Lower lobe of right lung (tissue), 2 donors: ENCODE measurements around the gene MPV17L2. TPM values are rescaled to one million over a fixed set of nuclear protein-coding genes. Genes with fewer than 3 reads are reported as not detected.

ENCODE experiments used
- ATAC-seq, 2 donors: fragments of 200-7000 bp; cut with Tn5 transposase; one replicate each; pipeline ENCODE4 v1.9.1; 2020 to 2022; ENCODE audit warnings: mild to moderate bottlenecking in 2 of 2, moderate library complexity in 2 of 2
- DNase-seq: peaks from one replicate; pipeline ENCODE4 v3.0.0-alpha.2; 2020
- H3K27ac ChIP-seq: fragments of 200-600 bp; one replicate; pipeline ENCODE4 v1.8.0; 2022
- H3K27me3 ChIP-seq: fragments of 200-600 bp; one replicate; pipeline ENCODE4 v1.8.0; 2022; ENCODE audit warnings: low read depth
- H3K36me3 ChIP-seq: fragments of 200-600 bp; one replicate; pipeline ENCODE4 v1.8.0; 2022; ENCODE audit warnings: mild to moderate bottlenecking
- H3K4me1 ChIP-seq: fragments of 200-600 bp; one replicate; pipeline ENCODE4 v1.8.0; 2022
- H3K4me3 ChIP-seq: fragments of 200-600 bp; one replicate; pipeline ENCODE4 v1.8.0; 2022; ENCODE audit warnings: mild to moderate bottlenecking
- H3K9me3 ChIP-seq: fragments of 200-600 bp; one replicate; pipeline ENCODE4 v1.8.0; 2022
- intact Hi-C: fragments of 100-400 bp; cut with DNase I; formaldehyde crosslinking; loops from one replicate; pipeline ENCODE4 v1.11.0; 2022
- total RNA-seq: library from RNA; stranded (reverse); fragmentation: NEBNext Ultra II Directional; extraction: Animal tissue kit (Norgen Biotek cat#: 25700); gene quantifications from one replicate; pipeline ENCODE4 v1.2.1, GENCODE V29; 2021
- TF ChIP-seq, protein P1 (sequence below): fragments of 200-600 bp; IDR thresholded peaks from one replicate; pipeline ENCODE4 v1.8.0; 2022; ENCODE audit warnings: antibody characterized with exemption, mild to moderate bottlenecking
- donor health status: DM: no; HTN: yes; CAD: no; lungs with severe emphysema.

MPV17L2 gene
- total RNA-seq, 1 donor from 2014 or later: 6.6 TPM

DNA sequence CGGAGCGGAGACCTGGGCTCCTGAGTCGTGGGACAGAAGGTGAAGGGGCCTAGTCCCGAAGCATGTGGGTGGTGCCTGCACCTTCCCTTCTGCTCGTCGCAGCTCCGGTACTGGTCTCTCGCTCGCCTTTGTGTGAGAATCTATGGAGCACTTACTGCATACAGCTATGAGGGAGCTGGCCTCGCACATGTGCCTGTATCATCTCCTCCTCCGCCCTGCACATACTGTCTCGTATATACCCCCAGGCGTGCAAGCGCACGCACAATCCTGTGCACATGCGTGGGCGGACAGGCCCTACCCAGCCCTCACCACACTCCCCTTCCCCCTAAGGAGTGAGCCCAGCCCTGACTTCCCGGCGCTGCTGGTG, 31.4 kb upstream of the MPV17L2 start:
- TF ChIP-seq, protein P1, sequence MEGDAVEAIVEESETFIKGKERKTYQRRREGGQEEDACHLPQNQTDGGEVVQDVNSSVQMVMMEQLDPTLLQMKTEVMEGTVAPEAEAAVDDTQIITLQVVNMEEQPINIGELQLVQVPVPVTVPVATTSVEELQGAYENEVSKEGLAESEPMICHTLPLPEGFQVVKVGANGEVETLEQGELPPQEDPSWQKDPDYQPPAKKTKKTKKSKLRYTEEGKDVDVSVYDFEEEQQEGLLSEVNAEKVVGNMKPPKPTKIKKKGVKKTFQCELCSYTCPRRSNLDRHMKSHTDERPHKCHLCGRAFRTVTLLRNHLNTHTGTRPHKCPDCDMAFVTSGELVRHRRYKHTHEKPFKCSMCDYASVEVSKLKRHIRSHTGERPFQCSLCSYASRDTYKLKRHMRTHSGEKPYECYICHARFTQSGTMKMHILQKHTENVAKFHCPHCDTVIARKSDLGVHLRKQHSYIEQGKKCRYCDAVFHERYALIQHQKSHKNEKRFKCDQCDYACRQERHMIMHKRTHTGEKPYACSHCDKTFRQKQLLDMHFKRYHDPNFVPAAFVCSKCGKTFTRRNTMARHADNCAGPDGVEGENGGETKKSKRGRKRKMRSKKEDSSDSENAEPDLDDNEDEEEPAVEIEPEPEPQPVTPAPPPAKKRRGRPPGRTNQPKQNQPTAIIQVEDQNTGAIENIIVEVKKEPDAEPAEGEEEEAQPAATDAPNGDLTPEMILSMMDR: peak; percentile 32
- Histone ChIP-seq H3K9me3 (no peaks in the 10 kb centered on the region), H3K27ac (no peak overlapping the region), H3K4me1 (peaks cover 28% of the 10 kb centered on the region), H3K27me3 (no peaks in the 10 kb centered on the region), H3K4me3 (peak overlapping the region; percentile 49), H3K36me3 (peaks cover 47% of the 10 kb centered on the region)
- DNase-seq (no peak), ATAC-seq (peak in 1 of 2 donors; percentile 3)
- intact Hi-C loops: no loop called here

DNA sequence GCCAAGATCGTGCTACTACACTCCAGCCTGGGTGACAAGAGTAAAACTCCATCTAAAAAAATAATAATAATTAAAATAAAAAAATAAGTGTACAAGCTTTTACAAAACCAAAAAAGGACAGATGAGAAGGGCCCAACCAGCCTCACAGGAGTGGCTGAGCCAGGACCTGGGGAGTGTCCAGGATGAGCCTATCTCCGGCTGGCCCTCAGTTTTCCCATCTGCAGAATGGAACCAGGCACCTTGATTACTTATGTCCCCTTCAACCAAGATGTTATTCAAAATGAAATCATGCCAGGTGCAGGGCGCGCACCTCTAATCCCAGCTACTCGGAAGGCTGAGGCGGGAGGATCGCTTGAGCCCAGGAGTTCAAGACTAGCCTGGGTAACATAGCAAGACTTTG, 28.9 kb upstream of the MPV17L2 start:
- Histone ChIP-seq H3K27me3 (no peaks in the 10 kb centered on the region), H3K4me3 (no peak overlapping the region), H3K27ac (no peak overlapping the region), H3K4me1 (peaks cover 13% of the 10 kb centered on the region), H3K9me3 (no peaks in the 10 kb centered on the region), H3K36me3 (peaks cover 72% of the 10 kb centered on the region)
- intact Hi-C loops: no loop called here
- TF ChIP-seq, protein P1: no peak
- no peak for DNase-seq
- no peak for ATAC-seq

DNA sequence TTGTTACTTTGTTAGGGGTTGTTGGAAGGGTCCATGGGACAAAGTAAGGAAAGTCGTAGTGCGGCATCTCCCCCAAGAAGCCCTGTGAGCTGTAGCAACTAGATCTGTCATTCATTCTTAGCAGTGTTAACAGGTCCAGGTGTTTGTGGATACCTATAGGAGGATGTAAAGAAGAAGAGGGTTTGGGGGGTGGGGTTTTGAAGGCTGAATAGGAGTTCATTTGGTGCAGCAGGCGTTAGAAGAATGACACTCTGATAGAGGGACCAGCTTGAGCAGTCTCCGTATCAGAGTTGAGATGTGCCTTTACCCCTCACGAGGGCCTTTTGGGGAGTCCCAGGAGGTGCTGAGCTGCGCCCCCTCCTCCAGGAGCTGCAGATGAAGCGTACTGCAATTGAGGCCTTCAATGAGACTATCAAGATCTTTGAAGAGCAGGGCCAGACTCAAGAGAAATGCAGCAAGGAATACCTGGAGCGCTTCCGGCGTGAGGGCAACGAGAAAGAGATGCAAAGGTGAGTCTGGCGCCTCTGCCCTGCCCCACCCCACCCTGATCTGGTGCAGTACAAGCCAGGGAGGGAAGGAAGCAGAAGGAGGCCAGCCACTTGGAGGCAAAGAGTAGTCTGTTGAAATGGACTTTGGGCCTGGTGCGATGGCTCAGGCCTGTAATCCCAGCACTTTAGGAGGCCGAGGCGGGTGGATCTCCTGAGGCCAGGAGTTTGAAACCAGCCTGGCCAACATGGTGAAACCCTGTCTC, 27.0 kb upstream of the MPV17L2 start:
- intact Hi-C loops: no loop called here
- H3K4me3 ChIP-seq: no peak overlapping the region
- ATAC-seq (no peak), DNase-seq (no peak)
- TF ChIP-seq, protein P1: no peak
- H3K27me3 ChIP-seq: no peaks in the 10 kb centered on the region
- peaks cover 75% of the 10 kb centered on the region for H3K36me3 ChIP-seq
- H3K9me3 ChIP-seq: no peaks in the 10 kb centered on the region
- H3K4me1 ChIP-seq: peaks cover 8% of the 10 kb centered on the region
- H3K27ac ChIP-seq: no peak overlapping the region

DNA sequence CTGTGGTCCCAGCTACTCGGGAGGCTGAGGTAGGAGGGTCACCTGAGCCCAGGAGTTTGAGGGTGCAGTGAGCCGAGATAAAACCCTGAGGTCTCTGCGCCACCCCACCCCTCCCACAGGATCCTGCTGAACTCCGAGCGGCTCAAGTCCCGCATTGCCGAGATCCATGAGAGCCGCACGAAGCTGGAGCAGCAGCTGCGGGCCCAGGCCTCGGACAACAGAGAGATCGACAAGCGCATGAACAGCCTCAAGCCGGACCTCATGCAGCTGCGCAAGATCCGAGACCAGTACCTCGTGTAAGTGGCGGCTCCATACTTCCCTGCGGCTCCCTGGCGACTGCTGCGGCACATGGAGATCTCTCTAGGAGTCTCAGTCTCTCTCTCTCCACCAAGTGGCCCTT, 26.0 kb upstream of the MPV17L2 start:
- no peaks in the 10 kb centered on the region for H3K27me3 ChIP-seq
- H3K9me3 ChIP-seq: no peaks in the 10 kb centered on the region
- TF ChIP-seq, protein P1: no peak
- no peak for DNase-seq
- H3K4me1 ChIP-seq: peaks cover 6% of the 10 kb centered on the region
- intact Hi-C loops: no loop called here
- no peak overlapping the region for H3K27ac ChIP-seq
- H3K4me3 ChIP-seq: no peak overlapping the region
- no peak for ATAC-seq
- peaks cover 72% of the 10 kb centered on the region for H3K36me3 ChIP-seq

DNA sequence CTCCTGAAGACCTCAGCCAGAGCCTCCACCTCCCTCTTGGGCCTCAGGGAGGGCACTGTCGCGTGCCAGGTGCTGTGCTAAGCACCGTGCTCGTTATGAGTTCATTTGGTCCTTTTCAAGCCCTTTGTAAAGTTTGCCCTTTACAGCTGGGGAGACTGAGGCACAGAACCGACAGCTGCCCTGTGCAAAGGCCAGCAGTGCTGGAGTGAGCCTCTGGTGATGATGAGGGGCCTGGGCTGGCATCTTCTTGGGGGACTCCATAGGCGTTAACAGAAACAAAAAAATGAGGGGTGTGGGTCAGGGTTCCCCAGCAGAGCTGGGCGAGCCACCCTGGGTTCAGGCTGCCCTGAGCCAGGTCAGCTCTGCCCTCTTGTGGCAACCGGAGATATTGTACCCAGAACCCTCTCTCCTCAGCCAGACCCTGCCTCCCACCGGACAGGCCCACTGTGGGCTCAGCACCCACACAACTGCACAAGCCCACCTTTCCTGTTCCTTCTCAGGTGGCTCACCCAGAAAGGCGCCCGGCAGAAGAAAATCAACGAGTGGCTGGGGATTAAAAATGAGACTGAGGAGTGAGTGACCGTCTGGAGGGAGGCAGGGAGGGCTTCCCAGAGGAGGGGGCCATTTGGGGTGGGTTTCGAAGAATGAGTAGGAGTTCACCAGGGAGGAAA, 24.9 kb upstream of the MPV17L2 start:
- TF ChIP-seq, protein P1: peak; percentile 79

More for the DNA sequence above, 24.9 kb upstream of the MPV17L2 start:
- intact Hi-C loops: no loop called here
- Histone ChIP-seq H3K4me1 (peaks cover 11% of the 10 kb centered on the region), H3K9me3 (no peaks in the 10 kb centered on the region), H3K27me3 (no peaks in the 10 kb centered on the region), H3K36me3 (peaks cover 61% of the 10 kb centered on the region), H3K4me3 (no peak overlapping the region), H3K27ac (no peak overlapping the region)
- peak; percentile 66 for DNase-seq
- peak; percentile 64 to 72 for ATAC-seq
